IPS DF 19.7 (cell line): Measurements from ENCODE around the gene HP1BP3.

Experiments
- DNase-seq: peaks from one replicate; pipeline ENCODE4 v3.0.0-alpha.2; 2013; ENCODE audit warnings: low read depth, low spot score

The HP1BP3 gene

DNA sequence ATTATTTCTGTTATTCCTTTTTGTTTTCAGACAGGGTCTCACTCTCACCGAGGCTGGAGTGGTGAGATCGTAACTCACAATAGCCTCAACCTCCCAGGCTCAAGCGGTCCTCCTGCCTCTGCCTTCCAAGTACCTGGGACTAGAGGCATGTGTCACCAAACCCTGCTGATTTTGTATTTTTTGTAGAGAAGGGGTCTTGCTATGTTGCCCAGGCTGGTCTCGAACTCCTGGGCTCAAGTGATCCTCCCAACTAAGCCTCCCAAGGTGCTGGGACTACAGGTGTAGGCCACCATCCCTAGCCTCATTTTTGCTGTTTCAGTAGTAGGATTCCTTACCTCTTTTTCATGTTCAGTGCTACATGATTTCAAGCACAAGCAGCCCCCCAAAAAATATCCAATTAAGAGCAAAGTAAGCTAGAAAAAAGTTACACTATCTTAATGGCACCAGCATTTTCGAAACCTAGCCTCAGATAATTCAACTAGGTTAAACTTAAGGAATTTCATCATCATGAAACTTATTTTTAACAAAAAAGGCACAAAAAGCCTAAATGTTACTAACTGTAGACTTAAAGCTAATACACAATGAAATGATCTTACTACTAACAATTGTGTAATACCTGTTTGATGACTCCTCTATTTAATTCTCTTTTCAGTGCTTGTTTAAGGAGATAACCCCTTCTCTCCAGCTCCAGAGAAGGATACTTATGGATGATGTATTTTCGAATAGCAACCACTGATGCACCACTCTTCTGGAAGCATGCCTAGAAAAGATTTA lies 16.6 kb downstream of the HP1BP3 start:
- DNase-seq, result no peak

- no peak for DNase-seq
These were observed 19.8 kb downstream of the HP1BP3 start for GRCh38 chr1:20767271-20767670.

DNA sequence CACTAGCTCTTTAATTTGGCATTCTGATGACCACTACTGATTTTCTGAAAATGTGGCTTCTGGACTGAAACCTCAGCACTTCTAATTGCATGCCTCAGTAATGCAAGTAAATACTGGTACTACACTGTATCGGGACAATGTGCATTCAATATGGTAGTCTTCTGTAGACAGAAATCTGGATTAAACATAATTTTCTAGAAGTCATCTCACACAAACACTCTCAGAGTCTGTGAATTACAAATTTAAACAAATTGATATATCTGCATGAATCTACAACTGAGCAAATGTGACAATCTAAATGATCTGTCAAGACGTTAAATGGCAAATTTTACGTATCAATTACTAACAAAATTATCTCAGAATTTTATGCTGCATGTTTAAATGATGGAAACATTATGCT lies 23.7 kb downstream of the HP1BP3 start:
- DNase-seq, result no peak

- no peak for DNase-seq
These were observed 26.8 kb downstream of the HP1BP3 start for GRCh38 chr1:20760322-20760721.

DNA sequence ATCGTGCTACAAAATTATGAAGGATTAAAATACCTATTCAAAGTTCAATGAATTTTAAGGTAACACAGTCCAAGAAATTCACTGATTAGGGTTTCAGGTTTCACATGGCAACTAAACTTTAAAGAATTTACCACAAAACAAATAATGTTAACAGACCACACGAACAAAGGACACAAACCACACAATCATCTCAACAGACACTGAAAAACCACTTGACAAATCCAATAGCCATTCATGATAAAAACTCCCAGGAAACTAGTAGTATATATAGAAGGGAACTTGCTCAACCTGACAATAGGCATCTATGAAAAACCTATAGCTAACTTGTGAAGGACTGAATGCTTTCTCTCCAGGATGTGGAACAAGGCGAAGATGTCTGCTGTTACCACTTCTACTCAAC lies 33.5 kb downstream of the HP1BP3 start:
- no peak for DNase-seq

DNA sequence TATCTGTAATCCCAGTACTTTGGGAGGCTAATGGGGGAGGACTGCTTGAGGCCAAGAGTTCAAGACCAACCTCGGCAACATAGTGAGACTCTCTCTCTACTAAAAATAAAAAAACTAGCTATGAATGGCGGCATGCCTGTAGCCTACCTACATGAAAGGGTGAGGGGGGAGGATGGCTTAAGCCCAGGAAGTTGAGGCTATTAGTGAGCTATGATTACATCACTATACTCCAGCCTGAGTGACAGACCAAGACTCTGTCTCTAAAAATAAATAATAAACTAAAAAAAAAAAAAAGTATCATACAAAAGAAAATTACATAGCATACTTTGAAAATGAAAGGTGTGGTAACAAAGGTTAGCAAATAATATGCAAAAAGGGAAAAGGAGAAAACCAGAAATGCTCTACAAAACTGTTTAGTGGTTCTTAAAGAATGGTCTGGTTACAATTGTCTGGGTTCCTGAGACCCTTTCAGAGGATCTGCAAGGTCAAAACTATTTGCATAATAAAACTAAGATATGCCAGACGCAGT lies 35.6 kb downstream of the HP1BP3 start:
- DNase-seq, result no peak

DNA sequence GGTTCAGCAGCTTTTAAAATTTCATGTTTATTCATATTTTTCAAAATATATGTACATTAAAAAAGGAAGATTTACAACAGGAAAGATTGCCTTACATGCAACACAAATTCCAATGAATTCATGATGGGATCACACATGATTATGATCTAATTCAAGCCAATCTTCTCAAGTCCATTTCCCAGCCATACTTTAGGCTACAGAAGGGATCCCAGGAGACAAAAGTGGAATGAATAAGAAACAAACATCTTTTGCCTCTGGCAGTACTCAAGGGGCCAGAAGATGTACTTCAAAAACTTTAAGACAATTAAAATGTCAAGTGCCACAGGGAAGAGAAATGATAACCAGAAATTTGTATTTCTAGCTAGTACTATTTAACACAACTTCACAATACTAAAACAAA lies 44.4 kb downstream of the HP1BP3 start:
- DNase-seq, result no peak

- DNase-seq, result no peak
These were observed 46.3 kb downstream of the HP1BP3 start for GRCh38 chr1:20740781-20741180.

DNA sequence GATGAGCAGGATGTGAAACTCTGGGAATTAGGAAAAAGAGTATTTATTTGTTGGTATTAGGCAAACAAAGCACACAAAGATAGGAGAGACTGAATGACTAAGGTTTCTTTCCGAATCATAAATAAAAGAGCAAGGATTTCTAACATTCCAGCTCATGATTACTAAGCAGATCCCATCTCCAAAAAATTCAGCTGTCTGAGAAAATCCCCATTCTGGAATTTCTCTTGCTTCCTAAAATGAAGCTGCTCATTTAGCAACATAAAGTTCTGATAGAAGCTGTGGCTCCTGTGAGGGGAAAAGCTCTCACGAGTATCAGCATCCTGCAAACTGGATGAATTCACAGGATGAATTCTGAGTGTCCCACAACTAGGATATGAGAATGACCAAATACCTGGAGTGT lies 47.9 kb downstream of the HP1BP3 start:
- no peak for DNase-seq

- DNase-seq, result no peak
These were observed 51.5 kb downstream of the HP1BP3 start for GRCh38 chr1:20735581-20736111.

- DNase-seq, result no peak
These were observed 53.6 kb downstream of the HP1BP3 start for GRCh38 chr1:20733360-20733975.

- no peak for DNase-seq
These were observed 54.3 kb downstream of the HP1BP3 start, which contains the start of gene SH2D5 for GRCh38 chr1:20732588-20733359. TSS of gene SH2D5 (minus strand) at chr1:20732703. CDS start at chr1:20728044, 4,659 bp downstream.

DNA sequence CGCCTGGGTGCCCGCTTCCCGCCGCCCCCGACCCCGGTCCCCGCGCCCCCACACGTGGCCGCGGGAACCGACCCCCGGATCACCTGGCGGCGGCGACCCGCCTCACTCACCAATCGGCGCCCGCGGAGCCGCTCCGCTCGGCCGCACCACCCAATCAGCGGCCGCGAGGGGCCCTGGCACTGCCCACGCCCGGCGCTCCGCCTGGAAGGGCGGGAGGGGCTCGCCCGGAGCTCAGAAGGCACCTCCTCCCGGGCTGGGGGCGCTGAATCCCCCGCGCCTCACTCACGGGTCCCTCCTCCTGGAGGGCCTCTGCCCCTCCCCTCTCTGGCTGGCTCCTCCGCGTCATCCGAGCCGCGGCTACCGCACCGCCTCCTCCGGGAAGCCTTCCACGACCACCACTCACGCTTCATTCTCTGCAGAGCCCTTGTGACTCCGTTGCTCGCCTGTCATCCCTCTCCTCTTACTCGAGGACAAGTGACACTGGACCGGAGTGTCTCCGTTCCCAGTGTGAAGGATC lies 55.0 kb downstream of the HP1BP3 start:
- DNase-seq, result no peak

DNA sequence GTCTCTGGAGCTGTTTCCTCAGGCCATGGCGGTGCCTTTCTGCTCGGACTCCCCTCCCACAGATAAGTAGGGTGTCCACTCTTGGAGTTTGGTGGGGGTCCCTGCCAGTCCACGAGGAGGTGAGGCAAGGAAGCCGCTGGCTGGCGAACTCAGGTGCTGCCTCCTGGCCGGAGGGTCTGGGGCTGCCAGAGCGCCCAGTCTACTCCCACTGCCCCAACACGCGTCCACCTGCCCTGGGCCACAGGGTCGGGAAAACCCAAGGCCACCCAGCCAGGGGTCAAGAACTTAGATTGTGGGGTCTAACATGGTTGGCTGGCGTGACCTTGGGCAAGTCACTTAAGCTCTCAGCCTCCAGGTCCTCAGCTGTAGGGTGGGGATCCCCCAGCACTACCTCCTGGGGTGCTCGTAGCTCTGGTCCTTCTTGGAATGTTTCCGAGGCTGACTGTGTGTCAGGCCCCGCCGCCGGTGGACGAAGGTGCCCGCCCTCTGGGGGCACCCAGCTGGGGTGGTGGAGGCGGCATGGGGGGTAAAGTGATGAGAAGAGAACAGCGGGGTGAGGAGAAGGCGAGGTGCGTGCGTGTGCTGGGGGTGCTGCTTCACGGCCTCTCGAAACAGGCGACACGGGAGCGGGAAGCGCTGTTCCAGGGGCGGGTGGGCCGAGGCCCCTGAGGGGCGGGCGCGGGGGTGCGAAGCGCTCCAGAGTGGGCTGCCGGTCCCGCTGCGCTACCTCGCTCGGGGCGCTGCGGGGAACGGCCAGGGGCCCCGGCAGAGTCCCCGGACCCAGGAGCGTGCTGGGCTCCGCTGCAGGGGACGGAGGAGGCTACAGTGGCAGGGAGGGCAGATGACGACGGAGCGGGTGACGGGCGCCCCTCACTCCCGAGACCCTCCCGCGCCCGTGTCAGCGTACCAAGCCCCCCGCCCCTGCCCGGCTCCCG lies 55.8 kb downstream of the HP1BP3 start:
- DNase-seq, result no peak

- DNase-seq, result no peak
These were observed 56.4 kb downstream of the HP1BP3 start for GRCh38 chr1:20730690-20731056.

DNA sequence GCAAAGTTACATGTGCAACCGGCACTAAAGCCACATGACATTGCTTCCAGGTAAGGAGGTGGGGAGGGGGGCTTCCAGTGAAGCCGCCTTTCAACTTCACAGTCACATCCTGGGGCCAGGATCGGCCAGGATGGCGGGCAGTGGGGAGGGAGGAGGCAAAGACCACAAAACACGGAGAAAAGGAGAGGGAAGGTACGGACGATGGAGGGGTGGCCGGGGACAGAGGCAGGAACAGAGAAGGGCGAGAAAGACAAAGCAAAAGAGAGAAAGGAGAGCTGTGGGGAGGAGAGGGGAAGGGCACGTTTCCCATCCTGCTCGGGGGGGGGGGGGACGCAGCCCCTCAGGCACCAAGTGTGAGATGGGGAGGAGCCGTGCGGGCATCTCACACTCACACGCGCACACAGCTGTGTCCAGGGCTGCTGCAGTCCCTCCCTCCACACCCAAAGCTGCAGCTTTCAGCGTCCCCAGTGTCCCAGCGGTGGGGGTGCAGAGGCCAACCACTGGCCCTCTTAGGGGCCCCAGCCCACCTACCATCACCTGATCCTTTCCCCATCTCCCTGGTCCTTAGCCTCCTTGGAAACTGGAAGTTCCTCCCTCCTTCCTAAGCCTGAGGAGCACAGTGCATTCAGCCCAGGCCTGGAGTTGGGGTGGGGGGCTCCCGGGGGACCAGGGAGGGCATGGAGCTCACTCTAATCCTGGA lies 57.0 kb downstream of the HP1BP3 start:
- DNase-seq, result no peak

GRCh38 chr1:20729155-20729931 lies 57.8 kb downstream of the HP1BP3 start:
- DNase-seq, result no peak

- DNase-seq, result no peak
These were observed 58.5 kb downstream of the HP1BP3 start for GRCh38 chr1:20728371-20729154.
